K562 (cell line): ENCODE data around the gene KCTD19. TPM values are rescaled to one million over a fixed set of nuclear protein-coding genes. Genes with fewer than 3 reads are reported as not detected.

Experiments used
- ATF4 ChIP-seq: fragments of 450-650 bp; formaldehyde crosslinking; IDR thresholded peaks from 2 replicates; pipeline ENCODE4 v1.4.0; 2022; ENCODE audit warnings: mild to moderate bottlenecking, moderate library complexity
- E2F3 ChIP-seq: fragments of 250-450 bp; sonication (Bioruptor Pico); IDR thresholded peaks from 2 replicates; pipeline ENCODE4 v1.4.0; 2020; ENCODE audit warnings: mild to moderate bottlenecking
- EP300 ChIP-seq: IDR thresholded peaks from 2 replicates; pipeline ENCODE4 v1.6.1; 2012; ENCODE audit warnings: low read length, improper control_type of control experiment
- FIP1L1 ChIP-seq: fragments of 200-400 bp; formaldehyde crosslinking; IDR thresholded peaks from 2 replicates; pipeline ENCODE4 v1.6.1; 2018; ENCODE audit warnings: mild to moderate bottlenecking, low read depth, low read length; ENCODE audit not compliant: poor library complexity, severe bottlenecking
- GABPB2 ChIP-seq: fragments of 250-450 bp; sonication (Bioruptor Pico); conservative IDR thresholded peaks from 2 replicates; pipeline ENCODE4 v1.5.1; 2021; ENCODE audit warnings: mild to moderate bottlenecking
- GATAD2A ChIP-seq: fragments of 450-650 bp; IDR thresholded peaks from 2 replicates; pipeline ENCODE4 v1.6.1; 2017
- HDGF ChIP-seq: fragments of 450-650 bp; IDR thresholded peaks from 2 replicates; pipeline ENCODE4 v1.6.1; 2016
- MBD2 ChIP-seq: sonication (generic); IDR thresholded peaks from 2 replicates; pipeline ENCODE4 v1.6.1; 2016; ENCODE audit warnings: low read depth, borderline replicate concordance
- PCBP1 ChIP-seq: fragments of 200-400 bp; formaldehyde crosslinking; IDR thresholded peaks from 2 replicates; pipeline ENCODE4 v1.6.1; 2018; ENCODE audit warnings: mild to moderate bottlenecking, low read depth, low read length; ENCODE audit not compliant: poor library complexity, severe bottlenecking
- PHF21A ChIP-seq: fragments of 450-650 bp; IDR thresholded peaks from 2 replicates; pipeline ENCODE4 v1.6.1; 2017; ENCODE audit warnings: low read depth, borderline replicate concordance
- POLR2B ChIP-seq: fragments of 450-650 bp; IDR thresholded peaks from 2 replicates; pipeline ENCODE4 v1.6.1; 2018; ENCODE audit warnings: low read depth; ENCODE audit not compliant: partially characterized antibody
- RBFOX2 ChIP-seq: fragments of 200-400 bp; formaldehyde crosslinking; IDR thresholded peaks from 2 replicates; pipeline ENCODE4 v1.6.1; 2017; ENCODE audit warnings: low read depth, mild to moderate bottlenecking, low read length, moderate library complexity
- RBM25 ChIP-seq: fragments of 200-400 bp; formaldehyde crosslinking; IDR thresholded peaks from 2 replicates; pipeline ENCODE4 v1.6.1; 2018; ENCODE audit warnings: low read length, low read depth, moderate library complexity; ENCODE audit not compliant: severe bottlenecking
- SIN3B ChIP-seq: fragments of 450-650 bp; IDR thresholded peaks from 2 replicates; pipeline ENCODE4 v1.6.1; 2017; ENCODE audit warnings: low read depth, mild to moderate bottlenecking, moderate library complexity
- SLC30A9 ChIP-seq: fragments of 250-450 bp; sonication (Bioruptor Pico); IDR thresholded peaks from 2 replicates; pipeline ENCODE4 v1.8.0; 2022; ENCODE audit warnings: mild to moderate bottlenecking, moderate library complexity
- SMAD1 ChIP-seq: fragments of 150-350 bp; IDR thresholded peaks from 2 replicates; pipeline ENCODE4 v1.6.1; 2014; ENCODE audit warnings: low read length, low read depth; ENCODE audit not compliant: partially characterized antibody
- SMAD3 ChIP-seq: fragments of 450-650 bp; formaldehyde crosslinking; conservative IDR thresholded peaks from 2 replicates; pipeline ENCODE4 v1.4.0; 2020; ENCODE audit warnings: mild to moderate bottlenecking
- SOX6 ChIP-seq: fragments of 450-650 bp; IDR thresholded peaks from 2 replicates; pipeline ENCODE4 v1.6.1; 2014; ENCODE audit warnings: mild to moderate bottlenecking
- STAT6 ChIP-seq: sonication (generic); formaldehyde crosslinking; IDR thresholded peaks from 2 replicates; pipeline ENCODE4 v1.8.1; 2023; ENCODE audit warnings: mild to moderate bottlenecking, missing genetic modification reagents
- TEAD1 ChIP-seq, 2 experiments: fragments of 450-650 bp in 1 of 2; sonication (generic) in 1 of 2; formaldehyde crosslinking; IDR thresholded peaks; 2 replicates each; pipeline versions ENCODE4 v1.4.0 to v1.8.0; 2020 to 2022; ENCODE audit warnings: mild to moderate bottlenecking in 2 of 2, missing genetic modification reagents in 1 of 2
- ZBTB11 ChIP-seq, 3 experiments: fragments of 200-800 bp in 1 of 3; fragments of 250-450 bp in 1 of 3; fragments of 450-650 bp in 1 of 3; sonication (Bioruptor Pico) in 1 of 3; sonication (Bioruptor generic) in 1 of 3; formaldehyde crosslinking in 1 of 3; IDR thresholded peaks; 2 replicates each; pipeline versions ENCODE4 v1.6.1 to v1.8.0; 2016 to 2022; ENCODE audit warnings: mild to moderate bottlenecking in 2 of 3, missing genetic modification characterization in 2 of 3, missing compliant biosample characterization in 1 of 3, moderate library complexity in 1 of 3
- ZNF551 ChIP-seq: fragments of 250-450 bp; sonication (Bioruptor Pico); IDR thresholded peaks from 2 replicates; pipeline ENCODE4 v1.5.0; 2021; ENCODE audit warnings: mild to moderate bottlenecking, moderate library complexity
- polyA plus RNA-seq, 8 experiments: library from polyadenylated mRNA; depleted of rRNA in 4 of 8; stranded (reverse) in 5 of 8; unstranded in 3 of 8; fragments of >200 nt; fragmentation: Nextera tagmentation in 2 of 8; fragmentation: Illumina TruSeq in 1 of 8; extraction: Ambion mirVana in 2 of 8; extraction: Trizol in 1 of 8; gene quantifications; 2 replicates each; pipeline versions ENCODE4 v1.2.1 to v1.2.3, GENCODE V29; 2011 to 2014; ENCODE audit warnings: inconsistent platforms in 1 of 8, missing spikeins in 1 of 8
- total RNA-seq, 7 experiments: library from RNA; depleted of rRNA in 6 of 7; stranded (reverse); fragments of >200 nt in 6 of 7; fragmentation: Illumina TruSeq in 2 of 7; extraction: Trizol in 2 of 7; gene quantifications; 2 replicates each; pipeline versions ENCODE4 v1.2.1 to v1.2.3, GENCODE V29; 2011 to 2021; ENCODE audit warnings: low replicate concordance in 1 of 7

Gene KCTD19
- total and polyA plus RNA-seq, 9 of the 15 experiments (the other 6 are each of a cell fraction or from before 2014, with no cell fraction given): 0.03 to 0.91 (median 0.22) TPM; not detected in 2

- no peak for TF ChIP-seq ZBTB11 (CRISPR knock-in tag; IDR thresholded peaks at IDR 0.05)
- TF ChIP-seq GABPB2 (CRISPR knock-in tag): no peak
- peak in 1 of 2 experiments; percentile 48; a peak in 1 of 4 replicates for TF ChIP-seq TEAD1 (CRISPR knock-in tag; IDR thresholded peaks at IDR 0.05)
- peak; percentile 63; the same call in 1 of the 2 replicates for TF ChIP-seq STAT6
- no peak for TF ChIP-seq SOX6
- peak; percentile 52 for TF ChIP-seq POLR2B
- peak; percentile 76 for TF ChIP-seq FIP1L1
- TF ChIP-seq RBFOX2: peak; percentile 91
- TF ChIP-seq GATAD2A: no peak
- no peak for TF ChIP-seq PCBP1
- no peak for TF ChIP-seq HDGF
- TF ChIP-seq EP300: no peak
- no peak for TF ChIP-seq MBD2
- TF ChIP-seq ATF4 (CRISPR knock-in tag): no peak
- TF ChIP-seq PHF21A: peak; percentile 15; the same call in 1 of the 2 replicates
- peak; percentile 93 for TF ChIP-seq E2F3 (CRISPR knock-in tag)
- peak; percentile 21 for TF ChIP-seq SMAD1
- no peak for TF ChIP-seq SLC30A9
- no peak for TF ChIP-seq RBM25
- no peak for TF ChIP-seq SMAD3 (CRISPR knock-in tag)
- TF ChIP-seq ZNF551 (CRISPR knock-in tag): no peak
- no peak for TF ChIP-seq SIN3B
Measured at GRCh38 chr16:67247192-67248072, 79.1 kb downstream of the KCTD19 start, which contains the start of gene FHOD1 (continued).
